SK-N-SH (cell line): ENCODE results near the gene PPFIBP2. TPM values are rescaled to one million over a fixed set of nuclear protein-coding genes. Genes with fewer than 3 reads are reported as not detected.

ENCODE experiments used
- CTCF ChIA-PET: fragments of 300-600, 350-600 bp; formaldehyde crosslinking; extraction: SDS; loops from one replicate; lab custom pipeline; 2021; lab: Yijun Ruan, JAX
- POLR2A ChIA-PET: fragments of 350-600 bp; sonication (Branson Sonifier 250); formaldehyde crosslinking; extraction: SDS; loops from one replicate; lab custom pipeline; 2020; ENCODE audit warnings: antibody characterized with exemption, inconsistent platforms; lab: Yijun Ruan, JAX
- DNase-seq: peaks from one replicate; pipeline ENCODE4 v3.0.0; 2012
- H2AFZ ChIP-seq: fragments of 200-600 bp; sonication (generic); 2 replicates; pipeline ENCODE4 v1.8.1; 2016; ENCODE audit warnings: antibody characterized with exemption, mild to moderate bottlenecking, low read depth
- H3F3A ChIP-seq: fragments of 200-600 bp; sonication (generic); replicated peaks from 2 replicates; pipeline ENCODE3; 2016; ENCODE audit warnings: antibody characterized with exemption, mild to moderate bottlenecking; ENCODE audit not compliant: insufficient read depth
- H3K27ac ChIP-seq, 2 experiments: fragments of 200-500 bp in 1 of 2; fragments of 200-600 bp in 1 of 2; sonication (Bioruptor generic) in 1 of 2; sonication (generic), shearing (Covaris generic) in 1 of 2; 2 replicates each; pipeline versions ENCODE4 v1.5.1 to v1.6.1; 2014 to 2016; ENCODE audit warnings: low read depth in 2 of 2, inconsistent platforms in 1 of 2, low read length in 1 of 2, mild to moderate bottlenecking in 1 of 2, mixed read lengths in 1 of 2
- H3K27me3 ChIP-seq: fragments of 200-600 bp; sonication (generic), shearing (Covaris generic); 2 replicates; pipeline ENCODE4 v1.6.1; 2016; ENCODE audit warnings: mixed run types; ENCODE audit not compliant: insufficient read depth
- H3K36me3 ChIP-seq, 2 experiments: fragments of 200-500 bp in 1 of 2; fragments of 200-600 bp in 1 of 2; sonication (Bioruptor generic) in 1 of 2; sonication (generic) in 1 of 2; replicated peaks in 1 of 2; 2 replicates each; pipeline versions ENCODE3 to v1.5.1; 2014 to 2016; ENCODE audit warnings: low read length in 1 of 2, mild to moderate bottlenecking in 1 of 2; ENCODE audit not compliant: insufficient read depth in 2 of 2, control insufficient read depth in 1 of 2
- H3K4me1 ChIP-seq, 2 experiments: fragments of 200-500 bp in 1 of 2; fragments of 200-600 bp in 1 of 2; sonication (Bioruptor generic) in 1 of 2; sonication (generic), shearing (Covaris generic) in 1 of 2; 2 replicates each; pipeline versions ENCODE4 v1.5.1 to v1.6.1; 2014 to 2016; ENCODE audit warnings: low read depth in 1 of 2, low read length in 1 of 2, mixed run types in 1 of 2; ENCODE audit not compliant: insufficient read depth in 2 of 2, control insufficient read depth in 1 of 2
- H3K4me2 ChIP-seq: fragments of 200-600 bp; sonication (generic), shearing (Covaris generic); 2 replicates; pipeline ENCODE4 v1.6.1; 2017; ENCODE audit warnings: mixed run types
- H3K4me3 ChIP-seq, 2 experiments: fragments of 200-500 bp in 1 of 2; fragments of 200-600 bp in 1 of 2; sonication (Bioruptor generic) in 1 of 2; sonication (generic), shearing (Covaris generic) in 1 of 2; 2 replicates each; pipeline versions ENCODE4 v1.5.1 to v1.8.1; 2014 to 2016; ENCODE audit warnings: low read depth in 2 of 2, inconsistent platforms in 1 of 2, low read length in 1 of 2, mild to moderate bottlenecking in 1 of 2, mixed read lengths in 1 of 2, moderate library complexity in 1 of 2
- H3K79me2 ChIP-seq: fragments of 200-600 bp; sonication (generic); 2 replicates; pipeline ENCODE4 v1.8.1; 2017; ENCODE audit warnings: mild to moderate bottlenecking; ENCODE audit not compliant: insufficient read depth
- H3K9ac ChIP-seq: fragments of 200-600 bp; sonication (generic); 2 replicates; pipeline ENCODE4 v1.6.1; 2017; ENCODE audit warnings: mixed run types
- H3K9me2 ChIP-seq: fragments of 200-600 bp; sonication (generic); 2 replicates; pipeline ENCODE4 v1.6.1; 2017; ENCODE audit warnings: mixed run types
- H3K9me3 ChIP-seq: fragments of 200-600 bp; sonication (generic); 2 replicates; pipeline ENCODE4 v1.6.1; 2017; ENCODE audit warnings: mixed run types, mild to moderate bottlenecking, moderate library complexity
- H4K20me1 ChIP-seq: fragments of 200-600 bp; sonication (generic); 2 replicates; pipeline ENCODE4 v1.6.1; 2017; ENCODE audit warnings: mild to moderate bottlenecking, mixed run types; ENCODE audit not compliant: insufficient read depth
- ELF1 ChIP-seq: IDR thresholded peaks from 2 replicates; pipeline ENCODE4 v1.4.0; 2012
- FOXM1 ChIP-seq: IDR thresholded peaks from 2 replicates; pipeline ENCODE4 v1.4.0; 2012; ENCODE audit warnings: low read depth, mild to moderate bottlenecking
- GABPA ChIP-seq: IDR thresholded peaks from 2 replicates; pipeline ENCODE4 v1.4.0; 2012; ENCODE audit warnings: low read depth, mild to moderate bottlenecking
- GATA2 ChIP-seq: sonication (generic); formaldehyde crosslinking; IDR thresholded peaks from 2 replicates; pipeline ENCODE4 v1.5.0; 2020; ENCODE audit warnings: mild to moderate bottlenecking, missing genetic modification reagents
- JUND ChIP-seq: IDR thresholded peaks from 2 replicates; pipeline ENCODE4 v1.4.0; 2012
- MXI1 ChIP-seq: IDR thresholded peaks from 2 replicates; pipeline ENCODE4 v1.6.1; 2012; ENCODE audit warnings: mild to moderate bottlenecking, low read depth, low read length, improper control_type of control experiment
- POLR2AphosphoS5 ChIP-seq: IDR thresholded peaks from 2 replicates; pipeline ENCODE4 v1.6.1; 2012; ENCODE audit warnings: low read depth, low read length
- RAD21 ChIP-seq: IDR thresholded peaks from 2 replicates; pipeline ENCODE4 v1.6.1; 2012; ENCODE audit warnings: mild to moderate bottlenecking, low read length
- REST ChIP-seq: IDR thresholded peaks from 2 replicates; pipeline ENCODE4 v1.6.1; 2012; ENCODE audit warnings: mild to moderate bottlenecking, low read depth, low read length, moderate library complexity
- RFX5 ChIP-seq: IDR thresholded peaks from 2 replicates; pipeline ENCODE4 v1.6.1; 2012; ENCODE audit warnings: mild to moderate bottlenecking, improper control_type of control experiment, low read length
- SIN3A ChIP-seq: IDR thresholded peaks from 2 replicates; pipeline ENCODE4 v1.6.1; 2012; ENCODE audit warnings: low read depth, mild to moderate bottlenecking, low read length, moderate library complexity, borderline replicate concordance
- TCF12 ChIP-seq: IDR thresholded peaks from 2 replicates; pipeline ENCODE4 v1.4.0; 2012
- TEAD4 ChIP-seq: IDR thresholded peaks from 2 replicates; pipeline ENCODE4 v1.4.0; 2012; ENCODE audit warnings: mild to moderate bottlenecking, borderline replicate concordance; ENCODE audit not compliant: insufficient read depth
- WGBS: methylation state at CpG from one replicate; pipeline ENCODE4 v1.1.6; 2017; ENCODE audit warnings: low lambda C conversion rate; 5-methylcytosine and 5-hydroxymethylcytosine counted together
- polyA plus RNA-seq, 3 experiments: library from polyadenylated mRNA; depleted of rRNA; stranded (reverse); fragments of >200 nt; gene quantifications; 2 replicates each; pipeline ENCODE4 v1.2.3, GENCODE V29; 2012
- TF ChIP-seq, protein P1 (sequence below): IDR thresholded peaks from 2 replicates; pipeline ENCODE4 v1.4.0; 2012; ENCODE audit warnings: low read depth, borderline replicate concordance
- TF ChIP-seq, protein P2 (sequence below): fragments of 150-350 bp; IDR thresholded peaks from 2 replicates; pipeline ENCODE4 v1.6.1; 2017; ENCODE audit warnings: antibody characterized with exemption, low read length, low read depth, borderline replicate concordance

Gene PPFIBP2
- polyA plus RNA-seq, 1 of the 3 experiments (the other 2 are of a cell fraction), result 0.67 TPM

GRCh38 chr11:7490535-7490934, 23.3 kb upstream of the PPFIBP2 start:
- CTCF ChIA-PET, result interaction anchor here (0.9 kb wide), 2 partner anchors 19 to 166 kb away, joined by 3 read pairs; no protein-coding TSS in a partner anchor
- Histone ChIP-seq H3K9ac (no peak overlapping the region), H3K4me1 (no peaks in the 10 kb centered on the region; a peak in 1 of 4 replicates), H3K27ac (no peak overlapping the region), H3K4me3 (no peak overlapping the region), H3K36me3 (no peaks in the 10 kb centered on the region)
- 0% methylated on average over 1 of the region's 1 CpG for WGBS
- no peak for TF ChIP-seq RFX5
- no peak for TF ChIP-seq ELF1
- TF ChIP-seq REST, result no peak
- TF ChIP-seq GATA2 (CRISPR knock-in tag), result no peak
- no peak for TF ChIP-seq RAD21
- TF ChIP-seq FOXM1, result no peak
- no peak for TF ChIP-seq TEAD4
- TF ChIP-seq, protein P1, sequence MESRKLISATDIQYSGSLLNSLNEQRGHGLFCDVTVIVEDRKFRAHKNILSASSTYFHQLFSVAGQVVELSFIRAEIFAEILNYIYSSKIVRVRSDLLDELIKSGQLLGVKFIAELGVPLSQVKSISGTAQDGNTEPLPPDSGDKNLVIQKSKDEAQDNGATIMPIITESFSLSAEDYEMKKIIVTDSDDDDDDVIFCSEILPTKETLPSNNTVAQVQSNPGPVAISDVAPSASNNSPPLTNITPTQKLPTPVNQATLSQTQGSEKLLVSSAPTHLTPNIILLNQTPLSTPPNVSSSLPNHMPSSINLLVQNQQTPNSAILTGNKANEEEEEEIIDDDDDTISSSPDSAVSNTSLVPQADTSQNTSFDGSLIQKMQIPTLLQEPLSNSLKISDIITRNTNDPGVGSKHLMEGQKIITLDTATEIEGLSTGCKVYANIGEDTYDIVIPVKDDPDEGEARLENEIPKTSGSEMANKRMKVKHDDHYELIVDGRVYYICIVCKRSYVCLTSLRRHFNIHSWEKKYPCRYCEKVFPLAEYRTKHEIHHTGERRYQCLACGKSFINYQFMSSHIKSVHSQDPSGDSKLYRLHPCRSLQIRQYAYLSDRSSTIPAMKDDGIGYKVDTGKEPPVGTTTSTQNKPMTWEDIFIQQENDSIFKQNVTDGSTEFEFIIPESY, result no peak
- TF ChIP-seq POLR2AphosphoS5, result no peak
- TF ChIP-seq JUND, result no peak
- no peak for TF ChIP-seq MXI1
- TF ChIP-seq SIN3A, result no peak
- no peak for TF ChIP-seq GABPA
- no peak for TF ChIP-seq TCF12
- TF ChIP-seq, protein P2, sequence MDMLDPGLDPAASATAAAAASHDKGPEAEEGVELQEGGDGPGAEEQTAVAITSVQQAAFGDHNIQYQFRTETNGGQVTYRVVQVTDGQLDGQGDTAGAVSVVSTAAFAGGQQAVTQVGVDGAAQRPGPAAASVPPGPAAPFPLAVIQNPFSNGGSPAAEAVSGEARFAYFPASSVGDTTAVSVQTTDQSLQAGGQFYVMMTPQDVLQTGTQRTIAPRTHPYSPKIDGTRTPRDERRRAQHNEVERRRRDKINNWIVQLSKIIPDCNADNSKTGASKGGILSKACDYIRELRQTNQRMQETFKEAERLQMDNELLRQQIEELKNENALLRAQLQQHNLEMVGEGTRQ, result no peak
- TF ChIP-seq, all 33 proteins: peak for 0
- H3K9me3 ChIP-seq, result no peaks in the 10 kb centered on the region
- no peaks in the 10 kb centered on the region for H4K20me1 ChIP-seq
- H3K9me2 ChIP-seq, result no peaks in the 10 kb centered on the region
- H2AFZ ChIP-seq, result no peak overlapping the region
- no peak for DNase-seq
- H3K4me2 ChIP-seq, result no peak overlapping the region
- H3F3A ChIP-seq, result no peaks in the 10 kb centered on the region
- POLR2A ChIA-PET, result no interaction called here
- H3K79me2 ChIP-seq, result no peaks in the 10 kb centered on the region
- H3K27me3 ChIP-seq, result no peaks in the 10 kb centered on the region
